T-helper 2 cell treated with Interferon-gamma antibody and Interleukin-4, amounts not matched to agents 100 ng/mL and 5 ng/mL, for 36 hours (primary cell): ENCODE data around the gene AAMP. TPM values are rescaled to one million over a fixed set of nuclear protein-coding genes. Genes with fewer than 3 reads are reported as not detected.
"Not testable (repeated sequence)": the region's sequence is repeated elsewhere in the genome, so short reads cannot be mapped to it uniquely, and the experiment has no call there.

Experiments used
- intact Hi-C: fragments of 100-400 bp; cut with micrococcal nuclease; formaldehyde crosslinking; loops from one replicate; pipeline ENCODE4 v1.15.1; 2023
- total RNA-seq: library from RNA; stranded (reverse); gene quantifications from 2 replicates; pipeline ENCODE4 v1.2.3, GENCODE V29; 2022

AAMP gene
- total RNA-seq: 54.4 and 59.4 TPM in 2 replicates

DNA sequence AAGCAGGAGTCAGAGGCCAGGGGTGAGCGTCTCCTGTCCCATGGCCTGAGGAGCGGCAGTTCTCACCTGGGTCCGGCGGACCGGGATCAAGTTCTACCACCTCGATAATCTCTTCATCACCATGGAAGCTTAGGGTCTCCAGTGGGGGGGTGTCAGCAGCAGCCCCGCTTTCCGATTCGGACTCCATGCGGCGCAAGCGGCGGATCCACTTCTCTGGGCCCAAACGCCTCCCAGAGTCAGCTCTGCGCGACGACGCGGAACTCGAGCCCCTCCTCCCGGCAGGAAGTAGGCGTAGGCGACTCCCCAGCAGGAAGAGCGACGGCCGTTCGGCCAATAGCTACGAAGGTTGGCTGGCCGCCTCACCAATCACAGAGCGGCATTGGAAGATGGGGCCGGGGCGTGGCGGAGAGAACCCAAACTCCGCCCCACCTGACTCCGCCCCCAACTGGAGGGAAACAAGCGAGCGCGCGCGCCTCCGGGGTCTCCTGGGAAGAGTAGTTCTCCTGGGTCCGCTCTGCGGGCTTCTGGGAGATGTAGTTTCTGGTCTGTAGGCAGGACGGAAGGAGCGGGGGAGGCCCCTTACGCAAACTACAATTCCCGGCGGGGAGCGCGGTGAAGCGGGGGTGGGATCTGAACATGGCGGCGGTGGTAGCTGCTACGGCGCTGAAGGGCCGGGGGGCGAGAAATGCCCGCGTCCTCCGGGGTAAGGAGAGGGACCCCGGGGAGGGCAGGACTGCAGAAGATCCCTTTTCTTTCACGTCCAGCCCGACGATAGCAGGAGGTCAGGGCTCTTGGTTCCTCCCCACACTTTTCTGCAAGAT, at the start of gene AAMP, which contains the start of gene PNKD:
Gene AAMP, minus strand, starts transcription at position 238 of the 821 bp plus-strand sequence. Its CDS starts 51 bp downstream, at position 187.
Gene PNKD, plus strand, starts transcription at position 620 of the 821 bp plus-strand sequence. Its CDS starts 17 bp downstream, at position 637.
- intact Hi-C loops: loop anchor here (1.0 to 5.0 kb wide), 13 partner anchors 16 to 1272 kb away; partner anchors contain the start of genes ARPC2, BCS1L, CHPF and CNOT9

DNA sequence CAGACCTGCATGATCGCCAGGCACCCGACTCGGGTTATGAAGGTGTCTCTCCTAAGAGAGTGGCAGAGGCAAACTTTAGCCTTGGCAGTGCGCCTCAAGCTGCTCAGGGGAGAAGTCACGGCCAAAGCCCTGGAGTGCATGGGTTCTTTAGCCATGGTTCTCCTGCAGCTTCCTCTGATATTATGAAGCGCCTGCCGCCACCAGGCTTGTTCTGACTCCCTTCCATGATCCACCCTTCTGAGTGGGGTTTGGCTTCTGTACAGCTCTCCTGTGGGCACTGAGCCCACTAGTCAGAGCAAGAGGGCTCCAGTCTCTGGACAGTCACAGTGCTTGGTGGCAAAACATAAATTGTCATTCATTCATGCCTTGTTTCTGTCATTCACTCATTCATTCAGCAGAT, 48.3 kb upstream of the AAMP start:
- intact Hi-C loops: no loop called here

DNA sequence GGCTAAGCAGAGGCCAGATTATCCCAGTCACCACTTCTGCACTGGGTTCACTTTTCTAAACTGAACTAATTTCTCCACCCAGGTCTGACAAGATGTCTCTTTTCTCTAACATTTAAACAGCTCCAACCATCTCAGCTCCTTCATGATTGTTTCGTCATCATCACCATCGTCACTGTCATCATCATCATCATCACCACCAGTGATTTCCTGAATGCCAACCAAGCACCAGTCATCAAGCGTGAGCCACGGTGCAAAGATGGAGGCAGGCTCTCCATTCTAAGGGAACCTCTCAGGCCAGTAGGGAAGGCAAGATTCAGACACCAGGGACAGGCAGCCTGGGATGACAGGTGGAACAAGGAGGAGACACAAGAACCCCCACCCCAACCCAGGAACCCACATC, 47.9 kb upstream of the AAMP start:
- intact Hi-C loops: loop anchor here (2.0 kb wide), 1 partner anchor 17 kb away; no protein-coding TSS in a partner anchor

- intact Hi-C loops: loop anchor here (2.0 kb wide), 1 partner anchor 16 kb away; no protein-coding TSS in a partner anchor
These were observed 47.3 kb upstream of the AAMP start for GRCh38 chr2:218317303-218317630.

- intact Hi-C loops: no loop called here
These were observed 45.5 kb upstream of the AAMP start for GRCh38 chr2:218315397-218315796.

GRCh38 chr2:218314764-218315163, 44.8 kb upstream of the AAMP start:
- intact Hi-C loops: not testable (repeated sequence)

GRCh38 chr2:218313356-218313755, 43.4 kb upstream of the AAMP start:
- intact Hi-C loops: no loop called here

GRCh38 chr2:218312267-218312756, 42.4 kb upstream of the AAMP start:
- intact Hi-C loops: no loop called here

DNA sequence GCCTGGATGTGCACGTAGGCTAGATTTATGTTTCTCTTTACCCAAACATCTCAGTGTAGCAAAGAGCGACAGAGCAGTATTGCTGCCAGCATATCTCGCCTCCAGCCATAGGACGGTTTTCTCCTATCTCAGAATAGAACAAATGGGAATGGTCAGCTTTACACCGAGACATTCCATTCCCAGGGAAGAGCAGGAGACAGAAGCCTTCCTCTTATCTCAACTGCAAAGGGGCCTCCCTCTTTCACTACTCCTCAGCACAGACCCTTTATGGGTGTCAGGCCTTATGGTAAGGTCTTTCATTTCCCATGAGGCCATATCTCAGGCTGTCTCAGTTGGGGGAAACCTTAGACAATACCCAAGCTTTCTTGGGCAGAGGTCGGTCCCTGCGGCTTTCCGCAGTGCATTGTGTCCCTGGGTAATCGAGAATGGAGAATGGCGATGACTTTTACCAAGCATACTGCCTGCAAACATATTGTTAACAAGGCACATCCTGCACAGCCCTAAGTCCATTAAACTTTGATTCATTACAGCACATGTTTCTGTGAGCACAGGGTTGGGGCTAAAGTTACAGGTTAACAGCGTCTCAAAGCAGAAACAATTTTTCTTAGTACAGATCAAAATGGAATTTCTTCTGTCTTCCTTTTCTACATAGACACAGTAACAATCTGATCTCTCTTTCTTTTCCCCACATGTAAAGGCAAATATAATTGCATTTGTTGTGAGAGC, 41.8 kb upstream of the AAMP start:
- intact Hi-C loops: not testable (repeated sequence)

DNA sequence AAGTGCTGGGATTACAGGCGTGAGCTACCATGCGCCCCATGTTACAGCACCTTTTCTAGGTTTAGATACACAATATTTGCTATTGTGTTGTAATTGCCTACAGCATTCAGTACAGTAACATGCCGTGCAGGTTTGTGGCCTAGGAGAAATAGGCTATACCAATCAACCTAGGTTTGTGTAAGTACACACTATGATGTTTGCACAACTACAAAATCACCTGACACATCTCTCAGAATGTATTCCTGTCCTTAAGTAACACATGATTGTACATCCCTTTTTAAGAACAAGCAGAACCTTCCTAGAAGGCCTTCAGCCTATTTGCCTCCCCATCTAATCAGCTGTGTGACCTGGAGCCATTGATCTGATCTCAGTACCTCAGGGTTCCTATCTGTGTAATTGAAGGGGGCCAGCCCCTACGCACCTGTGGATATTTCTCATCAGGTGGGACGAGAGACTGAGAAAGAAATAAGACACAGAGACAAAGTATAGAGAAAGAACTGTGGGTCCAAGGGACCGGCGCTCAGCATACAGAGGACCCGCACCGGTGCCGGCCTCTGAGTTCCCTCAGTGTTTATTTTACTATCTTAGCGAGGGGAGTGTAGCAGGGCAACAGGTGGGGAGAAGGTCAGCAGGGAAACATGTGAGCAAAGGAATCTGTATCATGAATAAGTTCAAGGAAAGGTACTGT, 41.1 kb upstream of the AAMP start:
- intact Hi-C loops: no loop called here

DNA sequence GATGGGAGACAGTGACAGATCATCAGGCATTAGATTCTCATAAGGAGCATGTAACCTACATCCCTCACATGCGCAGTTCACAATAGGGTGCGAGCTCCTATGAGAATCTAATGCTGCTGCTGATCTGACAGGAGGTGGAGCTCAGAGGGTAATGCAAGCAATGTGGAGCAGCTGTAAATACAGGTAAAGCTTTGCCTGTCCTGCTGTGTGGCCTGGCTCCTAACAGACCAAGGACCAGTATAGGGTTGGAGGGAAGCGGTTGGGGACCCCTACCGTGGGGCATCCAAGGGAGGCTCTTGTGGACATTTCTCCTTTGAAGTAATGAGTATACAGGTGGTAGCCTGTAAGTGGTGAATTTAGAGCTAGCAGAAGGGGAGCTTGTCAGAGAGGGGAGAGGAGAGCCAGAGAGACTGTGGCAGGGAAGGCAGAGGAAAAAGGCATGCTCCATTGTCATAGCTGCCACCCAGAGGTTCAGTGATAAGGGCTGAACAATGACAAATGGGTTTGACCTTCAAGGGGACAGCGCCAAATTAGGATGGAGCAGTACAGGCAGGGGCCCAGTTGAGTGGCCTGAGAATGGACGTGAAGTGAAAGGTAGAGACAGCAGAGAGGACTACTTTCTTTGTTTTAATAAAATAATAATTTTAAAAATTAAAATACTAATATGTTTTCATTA, 37.6 kb upstream of the AAMP start:
- intact Hi-C loops: no loop called here

- intact Hi-C loops: no loop called here
These were observed 36.4 kb upstream of the AAMP start for GRCh38 chr2:218306184-218306920.

DNA sequence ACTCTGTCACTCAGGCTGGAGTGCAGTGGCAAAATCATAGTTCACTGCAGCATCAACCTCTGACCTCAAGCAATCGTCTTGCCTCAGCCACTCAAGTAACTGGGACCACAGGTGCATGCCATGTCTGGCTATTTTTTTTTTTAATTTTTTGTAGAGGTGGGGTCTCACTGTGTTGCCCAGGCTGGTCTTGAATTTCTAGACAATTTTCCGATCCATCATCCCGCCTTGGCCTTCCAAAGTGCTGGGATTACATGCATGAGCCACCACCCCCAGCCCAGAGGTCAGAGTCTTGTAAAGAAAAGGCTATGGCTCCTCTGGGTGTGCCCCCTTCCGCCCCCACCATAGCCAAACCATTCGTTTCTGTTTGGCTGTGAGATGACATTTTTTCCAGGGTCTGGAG, 35.4 kb upstream of the AAMP start:
- intact Hi-C loops: no loop called here

DNA sequence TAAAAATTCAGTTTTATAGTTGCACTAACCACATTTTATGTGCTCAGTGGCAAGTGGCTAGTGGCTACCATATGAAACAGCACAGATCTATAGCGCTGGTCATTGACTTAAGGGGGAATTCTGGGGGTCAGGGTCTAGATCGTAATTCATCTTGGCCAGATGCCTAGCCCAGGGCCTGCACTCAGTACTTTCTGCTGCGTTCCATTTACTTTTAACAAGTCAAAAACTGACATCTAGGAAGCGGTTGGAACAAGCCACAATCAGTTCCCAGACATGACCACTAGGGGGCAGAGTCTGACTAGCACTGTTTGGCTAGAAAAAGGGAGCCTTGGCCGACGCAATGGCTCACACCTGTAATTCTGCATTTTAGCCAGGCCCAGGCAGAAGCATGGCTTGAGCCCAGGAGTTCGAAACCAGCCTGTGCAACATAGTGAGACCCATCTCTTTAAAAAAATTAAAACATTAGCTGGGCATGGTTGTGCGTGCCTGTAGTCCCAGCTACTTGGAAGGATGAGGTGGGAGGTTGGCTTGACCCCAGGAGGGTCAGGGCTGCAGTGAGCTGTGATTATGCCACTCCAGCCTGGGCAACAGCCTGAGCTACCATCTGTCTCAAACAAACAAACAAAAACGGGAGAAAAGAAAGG, 31.4 kb upstream of the AAMP start:
- intact Hi-C loops: loop anchor here (1.0 to 2.0 kb wide), 5 partner anchors 9 to 165 kb away; partner anchors contain the start of genes CATIP and TMBIM1

DNA sequence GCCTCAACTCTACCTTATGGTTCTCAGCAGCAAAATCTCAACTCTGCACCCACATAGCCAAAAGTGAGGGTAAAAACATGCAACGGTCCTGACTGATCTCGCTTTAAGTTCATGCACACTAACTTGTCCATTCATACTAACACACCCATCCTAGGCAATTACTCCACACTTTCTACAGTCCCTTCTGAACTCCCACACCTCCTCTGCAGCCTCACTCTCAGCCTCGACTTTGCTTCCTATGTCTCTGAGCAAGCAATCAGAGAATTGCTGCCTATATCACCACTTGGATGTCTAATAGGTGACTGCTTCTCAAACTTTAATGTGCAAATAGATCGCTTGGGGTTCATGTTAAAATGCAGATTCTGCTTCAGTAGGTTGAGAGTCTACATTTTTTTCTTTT, 30.2 kb upstream of the AAMP start:
- intact Hi-C loops: loop anchor here (2.0 kb wide), 1 partner anchor 17 kb away; no protein-coding TSS in a partner anchor

DNA sequence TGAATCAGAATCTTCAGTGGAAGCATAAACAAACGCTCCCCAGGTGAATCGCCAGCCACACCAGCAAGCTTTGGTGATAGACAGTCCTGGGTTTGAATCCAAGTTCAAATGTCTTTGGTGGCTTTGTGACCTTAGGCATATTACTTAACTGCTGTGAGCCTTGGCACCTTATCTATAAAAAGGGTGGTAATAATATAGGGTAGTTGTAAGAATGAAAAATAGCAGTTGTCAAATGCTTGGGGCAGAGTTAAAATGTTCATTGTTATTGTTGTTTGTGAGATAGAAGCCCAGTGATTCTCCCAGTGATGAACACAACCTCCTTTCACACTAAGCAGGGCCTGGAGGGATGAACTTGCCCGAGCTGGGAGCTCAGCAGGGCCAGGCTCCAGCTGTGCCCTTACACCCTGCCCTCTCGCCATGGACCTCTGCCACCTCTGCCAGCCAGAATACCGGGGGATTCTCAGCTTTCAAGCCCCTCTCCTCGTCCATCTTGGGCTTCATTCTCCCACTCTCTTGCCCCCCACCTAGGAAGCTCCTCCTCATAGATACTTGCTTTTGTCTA, 28.5 kb upstream of the AAMP start:
- intact Hi-C loops: no loop called here

- intact Hi-C loops: no loop called here
These were observed 26.9 kb upstream of the AAMP start for GRCh38 chr2:218296847-218297246.

GRCh38 chr2:218296200-218296599, 26.3 kb upstream of the AAMP start:
- intact Hi-C loops: no loop called here

- intact Hi-C loops: no loop called here
These were observed 25.1 kb upstream of the AAMP start for GRCh38 chr2:218295029-218295428.
